Measurements from ENCODE around the gene ZNF579.

DNA sequence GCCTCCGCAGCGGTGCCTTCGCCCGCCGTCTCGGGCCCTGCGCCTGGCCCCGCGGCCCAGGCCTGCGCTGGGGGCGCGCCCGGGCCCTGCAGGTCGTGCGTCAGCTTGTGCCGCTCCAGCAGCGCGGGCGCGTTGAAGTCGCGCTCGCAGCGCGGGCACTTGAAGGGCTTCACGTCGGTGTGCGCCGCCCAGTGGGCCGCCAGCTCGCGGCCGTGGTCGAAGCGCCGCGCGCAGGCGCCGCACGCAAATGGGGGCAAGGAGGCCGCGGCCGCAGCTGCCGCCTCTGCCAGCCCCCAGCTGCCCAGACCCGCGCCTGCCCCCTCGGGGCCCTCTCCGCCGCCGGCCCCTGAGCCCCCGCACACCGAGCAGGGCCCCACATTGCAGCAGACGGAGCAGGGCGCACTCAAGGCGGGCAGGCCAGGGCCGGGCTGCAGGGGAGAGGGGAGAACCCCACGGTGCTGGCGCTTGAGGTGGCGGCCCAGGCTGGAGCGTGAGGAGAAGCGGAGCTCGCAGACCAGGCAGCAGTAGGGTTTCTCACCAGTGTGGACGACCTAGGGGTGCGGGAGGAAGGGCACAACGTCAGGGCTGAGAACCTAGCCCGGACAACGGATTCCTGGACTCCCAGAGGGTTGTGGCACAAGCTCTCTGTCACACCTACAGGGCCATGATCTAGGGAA lies 12.6 kb upstream of the ZNF579 start:
- TF ChIP-seq, protein P1, sequence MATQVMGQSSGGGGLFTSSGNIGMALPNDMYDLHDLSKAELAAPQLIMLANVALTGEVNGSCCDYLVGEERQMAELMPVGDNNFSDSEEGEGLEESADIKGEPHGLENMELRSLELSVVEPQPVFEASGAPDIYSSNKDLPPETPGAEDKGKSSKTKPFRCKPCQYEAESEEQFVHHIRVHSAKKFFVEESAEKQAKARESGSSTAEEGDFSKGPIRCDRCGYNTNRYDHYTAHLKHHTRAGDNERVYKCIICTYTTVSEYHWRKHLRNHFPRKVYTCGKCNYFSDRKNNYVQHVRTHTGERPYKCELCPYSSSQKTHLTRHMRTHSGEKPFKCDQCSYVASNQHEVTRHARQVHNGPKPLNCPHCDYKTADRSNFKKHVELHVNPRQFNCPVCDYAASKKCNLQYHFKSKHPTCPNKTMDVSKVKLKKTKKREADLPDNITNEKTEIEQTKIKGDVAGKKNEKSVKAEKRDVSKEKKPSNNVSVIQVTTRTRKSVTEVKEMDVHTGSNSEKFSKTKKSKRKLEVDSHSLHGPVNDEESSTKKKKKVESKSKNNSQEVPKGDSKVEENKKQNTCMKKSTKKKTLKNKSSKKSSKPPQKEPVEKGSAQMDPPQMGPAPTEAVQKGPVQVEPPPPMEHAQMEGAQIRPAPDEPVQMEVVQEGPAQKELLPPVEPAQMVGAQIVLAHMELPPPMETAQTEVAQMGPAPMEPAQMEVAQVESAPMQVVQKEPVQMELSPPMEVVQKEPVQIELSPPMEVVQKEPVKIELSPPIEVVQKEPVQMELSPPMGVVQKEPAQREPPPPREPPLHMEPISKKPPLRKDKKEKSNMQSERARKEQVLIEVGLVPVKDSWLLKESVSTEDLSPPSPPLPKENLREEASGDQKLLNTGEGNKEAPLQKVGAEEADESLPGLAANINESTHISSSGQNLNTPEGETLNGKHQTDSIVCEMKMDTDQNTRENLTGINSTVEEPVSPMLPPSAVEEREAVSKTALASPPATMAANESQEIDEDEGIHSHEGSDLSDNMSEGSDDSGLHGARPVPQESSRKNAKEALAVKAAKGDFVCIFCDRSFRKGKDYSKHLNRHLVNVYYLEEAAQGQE (IDR thresholded peaks at IDR 0.05; ENCODE audit: borderline replicate concordance), result no peak
- TF ChIP-seq CTCF (IDR thresholded peaks at IDR 0.05; ENCODE audit: poor library complexity, severe bottlenecking) (no peak), TAF1 (IDR thresholded peaks at IDR 0.05; ENCODE audit: low read depth) (no peak), EZH2 (IDR thresholded peaks at IDR 0.05; ENCODE audit: borderline replicate concordance, insufficient read depth, low read length, poor library complexity, severe bottlenecking) (no peak), RAD21 (conservative IDR thresholded peaks at IDR 0.05) (no peak), POLR2AphosphoS5 (IDR thresholded peaks at IDR 0.05) (no peak), EP300 (conservative IDR thresholded peaks at IDR 0.05; ENCODE audit: poor library complexity, severe bottlenecking) (no peak), MXI1 (conservative IDR thresholded peaks at IDR 0.05; ENCODE audit: poor library complexity, severe bottlenecking) (no peak), SMC3 (conservative IDR thresholded peaks at IDR 0.05; ENCODE audit: poor library complexity) (no peak)

Measured in neural cell (in vitro differentiated cells).